Measurements from ENCODE around the gene IGIP.

Gene IGIP

GRCh38 chr5:140107312-140108092 is 18.2 kb upstream of the IGIP start:
- Mint-ChIP-seq H3K9me3 (no peaks in the 10 kb centered on the region), H3K36me3 (ENCODE audit: low read depth) (peaks cover 4% of the 10 kb centered on the region)

GRCh38 chr5:140108093-140109017 is 17.4 kb upstream of the IGIP start:
- Mint-ChIP-seq H3K4me1 (ENCODE audit: low read depth) (peaks cover 36% of the 10 kb centered on the region), H3K27ac (peak overlapping the region; percentile 92), H3K4me3 (peak overlapping the region; percentile 87), H3K36me3 (ENCODE audit: low read depth) (peaks cover 4% of the 10 kb centered on the region), H3K9me3 (no peaks in the 10 kb centered on the region), H3K27me3 (ENCODE audit: low read depth) (peaks cover 80% of the 10 kb centered on the region)

More at GRCh38 chr5:140107312-140108092, 18.2 kb upstream of the IGIP start:
- Mint-ChIP-seq H3K4me1 (ENCODE audit: low read depth) (peaks cover 34% of the 10 kb centered on the region), H3K4me3 (peak overlapping the region; percentile 87), H3K27ac (peak overlapping the region; percentile 92), H3K27me3 (ENCODE audit: low read depth) (peaks cover 79% of the 10 kb centered on the region)

GRCh38 chr5:140109018-140109758 is 16.5 kb upstream of the IGIP start:
- H3K4me3 Mint-ChIP-seq, result peak overlapping the region; percentile 87
- peaks cover 4% of the 10 kb centered on the region for H3K36me3 Mint-ChIP-seq (ENCODE audit: low read depth)
- H3K9me3 Mint-ChIP-seq, result no peaks in the 10 kb centered on the region
- H3K4me1 Mint-ChIP-seq (ENCODE audit: low read depth), result peaks cover 36% of the 10 kb centered on the region
- H3K27me3 Mint-ChIP-seq (ENCODE audit: low read depth), result peaks cover 73% of the 10 kb centered on the region
- peak overlapping the region; percentile 10 for H3K27ac Mint-ChIP-seq

- Mint-ChIP-seq H3K9me3 (no peaks in the 10 kb centered on the region), H3K4me1 (ENCODE audit: low read depth) (peaks cover 39% of the 10 kb centered on the region), H3K27ac (no peak overlapping the region), H3K27me3 (ENCODE audit: low read depth) (peaks cover 65% of the 10 kb centered on the region), H3K4me3 (no peak overlapping the region), H3K36me3 (ENCODE audit: low read depth) (peaks cover 4% of the 10 kb centered on the region)
Observed at GRCh38 chr5:140109759-140110645, 15.7 kb upstream of the IGIP start.

- H3K36me3 Mint-ChIP-seq (ENCODE audit: low read depth), result peaks cover 4% of the 10 kb centered on the region
- no peaks in the 10 kb centered on the region for H3K9me3 Mint-ChIP-seq
- H3K27me3 Mint-ChIP-seq (ENCODE audit: low read depth), result peaks cover 59% of the 10 kb centered on the region
- H3K4me3 Mint-ChIP-seq, result no peak overlapping the region
- H3K4me1 Mint-ChIP-seq (ENCODE audit: low read depth), result peaks cover 40% of the 10 kb centered on the region
- H3K27ac Mint-ChIP-seq, result no peak overlapping the region
Observed at GRCh38 chr5:140110646-140110957, 15.1 kb upstream of the IGIP start.

GRCh38 chr5:140111011-140111858 is 14.5 kb upstream of the IGIP start:
- H3K4me3 Mint-ChIP-seq, result no peak overlapping the region

GRCh38 chr5:140111859-140112551 is 13.7 kb upstream of the IGIP start:
- H3K27ac Mint-ChIP-seq, result no peak overlapping the region
- peaks cover 41% of the 10 kb centered on the region for H3K4me1 Mint-ChIP-seq (ENCODE audit: low read depth)

More at GRCh38 chr5:140111011-140111858, 14.5 kb upstream of the IGIP start:
- Mint-ChIP-seq H3K9me3 (no peaks in the 10 kb centered on the region), H3K27me3 (ENCODE audit: low read depth) (peaks cover 54% of the 10 kb centered on the region), H3K27ac (no peak overlapping the region), H3K4me1 (ENCODE audit: low read depth) (peaks cover 44% of the 10 kb centered on the region), H3K36me3 (ENCODE audit: low read depth) (peaks cover 4% of the 10 kb centered on the region)

GRCh38 chr5:140112685-140113179 is 13.0 kb upstream of the IGIP start:
- Mint-ChIP-seq H3K4me1 (ENCODE audit: low read depth) (peaks cover 40% of the 10 kb centered on the region), H3K9me3 (no peaks in the 10 kb centered on the region)

More at GRCh38 chr5:140111859-140112551, 13.7 kb upstream of the IGIP start:
- H3K4me3 Mint-ChIP-seq, result peak overlapping the region; percentile 15
- H3K36me3 Mint-ChIP-seq (ENCODE audit: low read depth), result peaks cover 4% of the 10 kb centered on the region
- peaks cover 48% of the 10 kb centered on the region for H3K27me3 Mint-ChIP-seq (ENCODE audit: low read depth)
- H3K9me3 Mint-ChIP-seq, result no peaks in the 10 kb centered on the region

GRCh38 chr5:140113180-140113698 is 12.5 kb upstream of the IGIP start:
- H3K9me3 Mint-ChIP-seq, result no peaks in the 10 kb centered on the region
- peak overlapping the region; percentile 92 for H3K4me3 Mint-ChIP-seq
- H3K27ac Mint-ChIP-seq, result peak overlapping the region; percentile 94
- peaks cover 41% of the 10 kb centered on the region for H3K4me1 Mint-ChIP-seq (ENCODE audit: low read depth)
- peaks cover 6% of the 10 kb centered on the region for H3K36me3 Mint-ChIP-seq (ENCODE audit: low read depth)
- H3K27me3 Mint-ChIP-seq (ENCODE audit: low read depth), result peaks cover 46% of the 10 kb centered on the region

More at GRCh38 chr5:140112685-140113179, 13.0 kb upstream of the IGIP start:
- H3K4me3 Mint-ChIP-seq, result peak overlapping the region; percentile 92
- peaks cover 46% of the 10 kb centered on the region for H3K27me3 Mint-ChIP-seq (ENCODE audit: low read depth)
- H3K27ac Mint-ChIP-seq, result peak overlapping the region; percentile 46
- H3K36me3 Mint-ChIP-seq (ENCODE audit: low read depth), result peaks cover 4% of the 10 kb centered on the region

GRCh38 chr5:140113699-140114263 is 12.0 kb upstream of the IGIP start, which contains the start of gene PURA:
Gene PURA (plus strand): TSS chr5:140114109. CDS start chr5:140114182, 73 bp downstream.
- peak within 1 kb of the TSS; percentile 92 for H3K4me3 Mint-ChIP-seq
- H3K36me3 Mint-ChIP-seq (ENCODE audit: low read depth), result peaks cover 9% of the 10 kb centered on the region
- H3K9me3 Mint-ChIP-seq, result no peaks in the 10 kb centered on the region
- peaks cover 41% of the 10 kb centered on the region for H3K4me1 Mint-ChIP-seq (ENCODE audit: low read depth)
- H3K27ac Mint-ChIP-seq, result peak within 1 kb of the TSS; percentile 94
- peaks cover 42% of the 10 kb centered on the region for H3K27me3 Mint-ChIP-seq (ENCODE audit: low read depth)

- Mint-ChIP-seq H3K36me3 (ENCODE audit: low read depth) (peaks cover 9% of the 10 kb centered on the region), H3K27ac (peak overlapping the region; percentile 89), H3K4me3 (peak overlapping the region; percentile 92), H3K27me3 (ENCODE audit: low read depth) (peaks cover 34% of the 10 kb centered on the region), H3K4me1 (ENCODE audit: low read depth) (peaks cover 34% of the 10 kb centered on the region), H3K9me3 (no peaks in the 10 kb centered on the region)
Observed at GRCh38 chr5:140114341-140115185, 11.2 kb upstream of the IGIP start.

All from T-helper 1 cell treated with Interleukin-12 subunit alpha and Interleukin-12 subunit beta and Interleukin-4 antibody, amounts not matched to agents 30 μg/mL and 1 μg/mL, for 36 hours (primary cell).